Heart right ventricle (tissue), 16 donors: ENCODE results near the gene GAK. TPM values are rescaled to one million over a fixed set of nuclear protein-coding genes. Genes with fewer than 3 reads are reported as not detected.
A peak's percentile ranks its signal among the peaks of the same experiment; 100 is the strongest.

Experiments
- ATAC-seq, 8 donors: fragments of 200-7000 bp; cut with Tn5 transposase; one replicate each; pipeline ENCODE4 v1.9.1; 2020; ENCODE audit warnings: mild to moderate bottlenecking in 8 of 8, moderate library complexity in 8 of 8, moderate number of reproducible peaks in 1 of 8
- DNase-seq, 2 donors: peaks; one replicate each; pipeline ENCODE4 v3.0.0-alpha.2; 2020
- H3K27ac ChIP-seq, 10 donors: fragments of 200-600 bp; sonication (generic) in 2 of 10; one replicate each; pipeline versions ENCODE4 v1.5.0 to v1.8.0; 2020 to 2022; ENCODE audit warnings: mild to moderate bottlenecking in 3 of 10
- H3K27me3 ChIP-seq, 7 donors: fragments of 200-600 bp; one replicate each; pipeline ENCODE4 v1.8.0; 2021 to 2022; ENCODE audit warnings: mild to moderate bottlenecking in 2 of 7
- H3K36me3 ChIP-seq, 9 donors: fragments of 200-600 bp; sonication (generic) in 1 of 9; one replicate each; pipeline versions ENCODE4 v1.5.0 to v1.8.0; 2020 to 2022; ENCODE audit warnings: mild to moderate bottlenecking in 2 of 9
- H3K4me1 ChIP-seq, 9 donors: fragments of 200-600 bp; sonication (generic) in 1 of 9; one replicate each; pipeline versions ENCODE4 v1.5.0 to v1.8.0; 2020 to 2022; ENCODE audit warnings: mild to moderate bottlenecking in 4 of 9
- H3K4me3 ChIP-seq, 10 donors: fragments of 200-600 bp; sonication (generic) in 2 of 10; one replicate each; pipeline versions ENCODE4 v1.5.0 to v1.8.0; 2020 to 2022; ENCODE audit warnings: mild to moderate bottlenecking in 7 of 10, moderate library complexity in 2 of 10
- H3K9me3 ChIP-seq, 11 donors: fragments of 200-600 bp in 10 of 11; sonication (generic) in 2 of 11; one replicate each; pipeline versions ENCODE4 v1.5.0 to v1.8.0; 2013 to 2022; ENCODE audit warnings: mild to moderate bottlenecking in 2 of 11, control low read depth in 1 of 11, moderate library complexity in 1 of 11
- CTCF ChIP-seq, 9 donors: fragments of 200-600 bp; sonication (generic) in 2 of 9; IDR thresholded peaks; one replicate each; pipeline versions ENCODE4 v1.5.0 to v1.8.0; 2021 to 2022; ENCODE audit warnings: antibody characterized with exemption in 9 of 9, mild to moderate bottlenecking in 5 of 9, moderate library complexity in 1 of 9
- WGBS, 2 donors: extraction: QIAGEN DNeasy Blood & Tissue Kit; methylation state at CpG; one replicate each; pipeline ENCODE4 v1.1.7; 2013; ENCODE audit warnings: inconsistent platforms in 1 of 2; 5-methylcytosine and 5-hydroxymethylcytosine counted together
- intact Hi-C, 10 donors: fragments of 100-400 bp; cut with DNase I; formaldehyde crosslinking; loops; one replicate each; pipeline versions ENCODE4 v1.11.1 to v1.14.2; 2022
- polyA plus RNA-seq, 2 donors: library from polyadenylated mRNA; stranded (reverse); fragments of 200-250 nt; gene quantifications; one replicate each; pipeline ENCODE4 v1.2.3, GENCODE V29; 2013
- total RNA-seq, 10 donors: library from RNA; stranded (reverse); fragmentation: NEBNext Ultra II Directional in 3 of 10; extraction: Animal tissue kit (Norgen Biotek cat#: 25700) in 3 of 10; gene quantifications; one replicate each; pipeline versions ENCODE4 v1.2.1 to v1.2.4, GENCODE V29; 2021 to 2023
- donor health status: Arrhythmogenic right ventricular cardiomyopathy.
- donor health status: ischemic (EF 13 %, LVEDD 7.1; RV severe dilation, severe dysfunction).
- donor health status: healthy with polysubstance abuse.
- donor health status: DM: no; HTN: yes; CAD: no.
- donor health status: DM: no; HTN: no; CAD: no.
- donor health status: ischemic (EF 25% LVEDD 6.9; RV normal size, moderate dysfunction).
- donor health status: ischemic (EF 25% LVEDD 5.7; RV mildly dilated, moderate dysfunction).
- donor health status: healthy.
- donor health status: DM: yes; HTN: yes; CAD: no.
- donor health status: Ischemic cardiomyopathy.
- donor health status: ischemic (EF 35%, LVEDD 5.7; RV mildly dilated, moderate dysfunction).
- donor health status: nonischemic (EF 11% LVEDD 7.7; RV severe dilation, severe dysfunction).
- donor health status: DM: yes; HTN: yes; CAD: no.
- donor health status: PGD.
- donor health status: ischemic (EF 29% LVEDD 5.4; RV normal size, mild dysfunction).
- donor health status: nonischemic (EF 23%, LVEDD 6.1; RV moderate dilation, normal function).

GAK gene
- total and polyA plus RNA-seq, 12 donors, result 21.0 to 105 (median 29.2) TPM

GRCh38 chr4:865572-865971, 66.5 kb downstream of the GAK start:
- Histone ChIP-seq H3K36me3 (peaks cover 0 to 97% (median 83%) of the 10 kb centered on the region in 9 donors), H3K4me1 (no peaks in the 10 kb centered on the region), H3K27ac (no peak overlapping the region), H3K4me3 (no peak overlapping the region), H3K27me3 (no peaks in the 10 kb centered on the region), H3K9me3 (peaks cover 0 to 7% (median 0%) of the 10 kb centered on the region in 11 donors)
- 91 to 94% methylated on average over 17 to 18 of the region's 18 CpGs for WGBS, 2 donors
- intact Hi-C loops, result no loop called here
- no peak for TF ChIP-seq CTCF (IDR thresholded peaks at IDR 0.05)
- peak in 1 of 8 donors; percentile 17 for ATAC-seq
- no peak for DNase-seq

GRCh38 chr4:865121-865465, 67.0 kb downstream of the GAK start:
- ATAC-seq, result no peak
- H3K9me3 ChIP-seq, result peaks cover 0 to 7% (median 0%) of the 10 kb centered on the region in 11 donors
- peaks cover 0 to 97% (median 83%) of the 10 kb centered on the region in 9 donors for H3K36me3 ChIP-seq
- intact Hi-C loops, result no loop called here
- WGBS, 2 donors, result 95% methylated on average over 11 of the region's 11 CpGs
- H3K4me1 ChIP-seq, result no peaks in the 10 kb centered on the region
- no peak overlapping the region for H3K27ac ChIP-seq
- no peaks in the 10 kb centered on the region for H3K27me3 ChIP-seq
- no peak overlapping the region for H3K4me3 ChIP-seq
- no peak for DNase-seq
- no peak for TF ChIP-seq CTCF (IDR thresholded peaks at IDR 0.05)

- Histone ChIP-seq H3K27ac (no peak overlapping the region), H3K36me3 (peaks cover 0 to 97% (median 83%) of the 10 kb centered on the region in 9 donors), H3K4me1 (no peaks in the 10 kb centered on the region), H3K4me3 (no peak overlapping the region), H3K9me3 (peaks cover 0 to 7% (median 0%) of the 10 kb centered on the region in 11 donors), H3K27me3 (no peaks in the 10 kb centered on the region)
- WGBS, 2 donors, result 95 to 97% methylated on average over 42 of the region's 42 CpGs
- DNase-seq (no peak), ATAC-seq (peak in 1 of 8 donors; percentile 18)
- intact Hi-C loops, result no loop called here
- TF ChIP-seq CTCF (IDR thresholded peaks at IDR 0.05), result no peak
Observed at GRCh38 chr4:864456-865120, 67.5 kb downstream of the GAK start.

- ATAC-seq, result no peak
- DNase-seq, result no peak
- WGBS, 2 donors, result 96 to 98% methylated on average over 21 of the region's 21 CpGs
- Histone ChIP-seq H3K36me3 (peaks cover 0 to 95% (median 72%) of the 10 kb centered on the region in 9 donors), H3K9me3 (peaks cover 0 to 7% (median 0%) of the 10 kb centered on the region in 11 donors), H3K27me3 (no peaks in the 10 kb centered on the region), H3K27ac (no peak overlapping the region), H3K4me1 (no peaks in the 10 kb centered on the region), H3K4me3 (no peak overlapping the region)
- TF ChIP-seq CTCF (IDR thresholded peaks at IDR 0.05), result no peak
- intact Hi-C loops, result no loop called here
Observed at GRCh38 chr4:860561-860960, 71.6 kb downstream of the GAK start.
